H4 (cell line): ENCODE data around the gene SBK2. TPM values are rescaled to one million over a fixed set of nuclear protein-coding genes. Genes with fewer than 3 reads are reported as not detected.
A peak's percentile ranks its signal among the peaks of the same experiment; 100 is the strongest.

Experiments used
- DNase-seq: peaks from one replicate; pipeline ENCODE4 v3.0.0-alpha.2; 2015; ENCODE audit warnings: low spot score
- total RNA-seq: library from RNA; depleted of rRNA; stranded (reverse); fragments of >200 nt; shearing (Covaris generic); gene quantifications from 2 replicates; pipeline ENCODE4 v1.2.3, GENCODE V29; 2014; rRNA removed

SBK2 gene
- total RNA-seq, 1 experiment from 2014 or later: not detected

DNA sequence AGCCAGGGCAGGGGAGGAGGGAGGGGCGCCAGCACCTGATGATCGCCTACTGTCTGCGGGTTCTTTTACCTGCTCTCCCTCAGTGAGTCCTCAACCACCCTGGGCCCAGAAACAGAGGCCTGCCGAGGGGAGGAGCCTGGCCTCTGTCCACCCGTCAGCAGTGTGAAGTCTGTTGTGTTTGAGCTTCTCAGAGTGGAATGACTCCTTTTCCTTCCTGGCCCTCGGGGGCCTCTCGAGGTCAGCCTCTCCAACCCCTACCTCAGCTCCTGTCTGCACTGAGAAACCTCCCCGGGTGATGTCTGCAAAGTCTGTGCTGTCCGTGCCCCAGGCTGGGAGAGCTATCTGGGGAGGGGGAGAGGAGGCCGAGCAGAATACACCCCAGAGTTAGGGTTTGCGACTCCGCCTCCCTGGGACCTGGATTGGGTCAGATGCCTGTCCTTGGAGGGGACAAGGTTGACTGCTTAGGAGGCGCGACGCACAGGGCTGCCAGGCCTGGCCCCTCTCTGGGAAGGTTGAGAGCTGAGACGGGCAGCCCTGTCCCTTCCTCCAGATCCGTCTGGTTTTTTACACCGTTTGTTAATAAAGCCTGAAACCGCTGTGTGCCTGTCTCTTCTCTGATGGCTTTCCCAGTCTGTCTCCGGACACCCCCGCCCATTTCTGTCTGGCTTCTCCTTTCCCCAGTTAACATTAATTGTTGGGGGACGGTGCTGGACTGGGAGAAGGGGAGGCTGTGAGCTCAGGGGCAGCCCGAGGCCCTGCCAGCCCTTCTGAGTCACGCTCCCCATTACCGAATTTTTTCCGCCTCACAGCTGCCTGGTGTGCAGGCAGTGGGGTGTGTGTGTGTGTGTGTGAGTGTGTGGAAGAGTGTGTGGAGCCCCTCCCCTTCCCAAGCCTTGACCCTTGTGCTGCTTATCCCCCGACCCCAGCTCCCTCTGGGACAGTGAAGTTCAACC, 49.7 kb downstream of the SBK2 start:
- peak; percentile 96 for DNase-seq

DNA sequence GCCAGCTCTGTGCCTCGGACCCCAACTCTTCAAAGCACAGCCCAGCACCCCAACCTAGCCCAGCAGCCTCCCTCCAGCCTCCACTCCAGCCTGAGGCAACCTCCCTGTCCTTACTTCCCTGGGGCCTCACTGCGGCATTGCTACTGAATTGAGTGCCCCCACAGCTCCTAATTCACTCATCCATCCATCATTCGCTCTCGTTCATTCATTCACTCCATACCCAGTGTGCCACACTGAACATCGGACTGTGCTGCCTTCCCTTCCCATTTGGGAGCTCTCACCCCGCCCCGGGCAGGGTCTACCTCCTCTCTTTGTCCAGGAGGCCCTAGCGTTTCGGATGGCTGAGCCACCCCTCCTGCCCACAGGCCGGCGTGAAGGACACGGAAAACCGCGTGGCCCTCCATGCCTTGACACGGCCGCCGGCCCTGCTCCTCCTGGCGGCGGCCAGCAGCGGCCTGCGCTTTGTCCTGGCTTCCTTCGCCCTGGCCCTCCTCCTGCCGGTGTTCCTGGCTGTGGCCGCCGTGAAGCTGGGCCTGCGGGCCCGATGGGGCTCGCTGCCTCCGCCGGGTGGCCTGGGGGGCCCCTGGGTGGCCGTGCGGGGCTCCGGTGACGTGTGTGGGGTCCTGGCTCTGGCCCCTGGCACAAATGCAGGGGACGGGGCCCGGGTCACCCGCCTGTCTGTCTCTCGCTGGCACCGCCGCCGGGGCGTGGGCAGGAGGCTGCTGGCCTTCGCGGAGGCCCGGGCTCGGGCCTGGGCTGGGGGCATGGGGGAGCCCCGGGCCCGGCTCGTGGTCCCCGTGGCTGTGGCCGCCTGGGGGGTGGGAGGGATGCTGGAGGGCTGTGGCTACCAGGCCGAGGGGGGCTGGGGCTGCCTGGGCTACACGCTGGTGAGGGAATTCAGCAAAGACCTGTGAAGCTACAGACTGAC, 50.6 kb downstream of the SBK2 start:
- DNase-seq: no peak

DNA sequence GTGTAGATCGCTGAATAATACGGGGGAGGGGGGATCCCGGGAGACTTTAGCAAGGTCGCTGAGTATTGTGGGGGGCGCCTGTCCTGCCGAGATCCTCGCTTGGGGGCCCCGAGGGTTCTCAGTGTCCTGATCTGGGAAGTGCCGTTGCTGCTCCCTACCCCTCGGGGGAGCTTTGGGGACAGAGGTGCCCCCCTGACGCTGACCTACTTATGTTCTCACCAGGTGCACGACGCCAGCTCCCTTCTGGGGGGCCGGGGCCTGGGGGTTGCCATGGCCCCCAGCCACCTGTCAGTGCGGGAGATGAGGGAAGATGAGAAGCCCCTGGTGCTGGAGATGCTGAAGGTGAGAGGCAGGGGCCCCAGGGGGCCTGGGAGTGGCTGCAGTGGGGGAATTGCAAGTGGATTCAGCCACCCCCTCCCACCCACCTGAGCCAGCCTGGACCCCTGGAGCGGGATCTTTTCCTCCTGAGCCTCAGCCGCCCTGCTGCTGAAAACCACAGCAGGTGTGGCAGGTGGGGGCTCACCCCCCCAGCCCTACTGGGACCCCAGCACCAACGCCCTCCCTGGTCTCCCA, 51.4 kb downstream of the SBK2 start:
- no peak for DNase-seq

DNA sequence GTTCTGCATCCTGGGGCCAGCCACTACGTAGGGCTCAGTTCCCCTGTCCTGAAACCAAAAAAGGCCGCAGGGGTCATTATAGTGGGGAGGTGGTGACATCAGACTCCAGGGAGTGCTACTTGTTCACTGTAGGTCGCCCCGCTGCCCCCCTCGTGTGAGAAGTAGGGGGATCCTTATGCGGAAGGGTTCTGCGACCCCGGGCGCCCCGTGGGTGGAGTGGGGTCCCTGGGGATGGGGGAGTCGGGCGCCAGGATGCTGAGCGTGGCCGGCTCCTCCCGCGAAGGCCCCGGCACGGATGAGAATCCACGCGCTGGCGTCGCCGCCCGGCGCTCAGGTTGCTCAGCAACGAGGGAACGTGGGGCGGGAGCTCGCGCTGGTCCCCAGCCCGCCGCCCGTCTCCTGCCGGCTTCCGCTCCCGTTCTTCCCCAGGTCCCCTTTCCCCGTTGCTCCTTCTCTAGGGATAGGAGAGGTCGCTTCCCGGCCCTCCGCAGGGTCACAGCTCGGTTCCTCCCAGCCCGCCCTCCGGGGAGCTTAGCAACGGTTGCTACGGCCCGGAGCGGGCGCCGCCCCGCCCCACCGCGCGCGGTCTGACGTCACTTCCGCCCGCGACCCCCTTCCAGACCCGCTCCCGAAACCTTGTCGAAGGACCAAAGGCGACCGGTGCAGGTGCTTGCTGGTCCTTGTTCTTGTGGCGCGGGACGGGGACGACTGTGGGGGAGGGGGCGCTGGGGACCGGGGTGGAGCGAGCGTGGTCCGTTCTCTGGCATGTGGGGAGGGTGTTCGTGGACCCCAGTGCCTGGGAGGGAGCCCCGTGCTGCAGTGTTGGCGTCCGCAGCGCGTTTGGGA, 52.1 kb downstream of the SBK2 start, which contains the start of gene NAT14:
NAT14 (plus strand) TSS at position 596 of the 846 bp plus-strand sequence. CDS start 521 bp downstream, outside the sequence.
- DNase-seq: peak; percentile 74

DNA sequence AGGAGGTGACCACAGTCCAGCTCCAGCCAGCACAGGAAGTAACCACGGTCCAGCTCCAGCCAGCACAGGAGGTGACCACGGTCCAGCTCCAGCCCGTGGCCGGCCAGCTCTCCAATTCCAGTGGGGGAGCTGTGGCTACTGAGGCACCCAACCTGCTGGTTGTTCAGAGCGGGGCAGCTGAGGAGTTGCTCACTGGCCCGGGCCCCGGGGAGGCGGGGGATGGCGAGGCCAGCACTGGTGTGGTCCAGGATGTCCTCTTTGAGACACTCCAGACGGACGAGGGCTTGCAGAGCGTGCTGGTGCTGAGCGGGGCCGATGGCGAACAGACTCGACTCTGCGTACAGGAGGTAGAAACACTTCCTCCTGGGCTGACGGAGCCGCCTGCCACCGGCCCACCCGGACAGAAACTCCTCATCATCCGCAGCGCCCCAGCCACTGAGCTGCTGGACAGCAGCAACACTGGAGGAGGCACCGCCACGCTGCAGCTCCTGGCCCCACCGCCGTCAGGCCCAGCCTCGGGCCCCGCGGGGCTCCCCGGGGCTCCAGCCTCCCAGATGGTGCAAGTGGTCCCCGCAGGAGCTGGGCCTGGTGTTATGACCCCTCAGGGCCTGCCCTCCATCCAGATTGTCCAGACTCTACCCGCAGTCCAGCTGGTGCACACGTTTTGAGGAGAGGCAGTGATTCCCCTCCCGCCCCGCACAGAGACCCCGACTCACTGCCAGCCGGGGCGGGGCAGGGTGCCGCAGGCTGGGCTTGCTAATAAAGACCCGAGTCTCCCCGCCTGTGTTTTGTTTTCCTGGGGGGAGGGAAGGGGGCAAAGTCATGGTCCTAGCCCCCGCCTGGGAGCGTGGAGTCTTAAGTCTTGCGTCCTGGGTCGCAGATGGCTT, 53.0 kb downstream of the SBK2 start:
- no peak for DNase-seq

DNA sequence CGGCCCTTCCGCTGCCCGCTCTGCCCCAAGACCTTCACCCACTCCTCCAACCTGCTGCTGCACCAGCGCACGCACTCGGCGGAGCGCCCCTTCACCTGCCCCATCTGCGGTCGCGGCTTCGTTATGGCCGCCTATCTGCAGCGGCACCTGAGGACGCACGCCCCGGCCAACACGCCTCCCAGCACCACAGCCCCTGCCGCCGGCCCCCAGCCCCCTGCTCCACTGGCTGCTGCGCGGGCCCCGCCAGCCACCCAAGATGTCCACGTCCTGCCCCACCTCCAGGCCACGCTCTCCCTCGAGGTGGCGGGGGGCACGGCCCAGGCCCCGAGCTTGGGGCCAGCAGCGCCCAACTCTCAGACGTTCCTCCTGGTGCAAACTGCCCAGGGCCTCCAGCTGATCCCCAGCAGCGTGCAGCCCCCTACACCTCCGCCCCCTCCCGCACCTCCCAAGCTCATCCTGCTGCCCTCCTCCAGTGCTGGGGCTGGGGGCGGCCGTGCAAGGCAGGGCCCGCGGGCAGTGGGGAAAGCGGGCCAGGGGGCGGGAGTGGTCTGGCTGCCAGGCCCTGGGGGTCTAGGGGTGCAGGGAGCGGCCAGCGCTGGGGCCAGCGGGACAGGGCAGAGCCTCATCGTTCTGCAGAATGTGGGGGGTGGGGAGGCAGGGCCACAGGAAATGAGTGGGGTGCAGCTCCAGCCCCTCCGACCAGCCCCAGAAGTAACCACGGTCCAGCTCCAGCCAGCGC, 53.8 kb downstream of the SBK2 start:
- no peak for DNase-seq

DNA sequence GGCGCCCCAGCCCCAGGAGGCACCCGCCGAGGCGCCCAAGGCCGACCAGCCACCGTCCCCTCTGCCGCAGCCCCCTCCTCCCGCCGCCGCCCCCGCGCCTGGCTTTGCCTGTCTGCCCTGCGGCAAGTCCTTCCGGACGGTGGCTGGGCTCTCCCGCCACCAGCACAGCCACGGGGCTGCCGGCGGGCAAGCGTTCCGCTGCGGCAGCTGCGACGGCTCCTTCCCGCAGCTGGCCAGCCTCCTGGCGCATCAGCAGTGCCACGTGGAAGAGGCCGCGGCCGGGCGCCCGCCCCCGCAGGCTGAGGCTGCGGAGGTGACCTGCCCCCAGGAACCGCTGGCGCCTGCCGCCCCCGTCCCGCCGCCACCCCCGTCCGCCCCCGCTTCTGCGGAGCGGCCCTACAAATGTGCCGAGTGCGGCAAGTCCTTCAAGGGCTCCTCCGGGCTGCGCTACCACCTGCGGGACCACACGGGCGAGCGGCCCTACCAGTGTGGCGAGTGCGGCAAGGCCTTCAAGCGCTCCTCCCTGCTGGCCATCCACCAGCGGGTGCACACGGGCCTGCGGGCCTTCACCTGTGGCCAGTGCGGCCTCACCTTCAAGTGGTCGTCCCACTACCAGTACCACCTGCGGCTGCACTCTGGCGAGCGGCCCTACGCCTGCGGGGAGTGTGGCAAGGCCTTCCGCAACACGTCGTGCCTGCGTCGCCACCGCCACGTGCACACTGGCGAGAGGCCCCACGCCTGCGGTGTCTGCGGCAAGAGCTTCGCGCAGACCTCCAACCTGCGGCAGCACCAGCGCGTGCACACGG, 54.6 kb downstream of the SBK2 start:
- no peak for DNase-seq

DNA sequence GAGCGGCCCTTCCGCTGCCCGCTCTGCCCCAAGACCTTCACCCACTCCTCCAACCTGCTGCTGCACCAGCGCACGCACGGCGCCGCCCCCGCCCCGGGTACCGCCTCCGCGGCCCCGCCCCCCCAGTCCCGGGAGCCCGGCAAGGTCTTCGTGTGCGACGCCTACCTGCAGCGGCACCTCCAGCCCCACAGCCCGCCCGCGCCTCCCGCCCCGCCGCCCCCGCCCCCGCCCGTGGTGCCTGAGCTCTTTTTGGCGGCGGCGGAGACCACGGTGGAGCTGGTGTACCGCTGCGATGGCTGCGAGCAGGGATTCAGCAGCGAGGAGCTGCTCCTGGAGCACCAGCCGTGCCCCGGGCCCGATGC, 55.2 kb downstream of the SBK2 start:
- no peak for DNase-seq

DNA sequence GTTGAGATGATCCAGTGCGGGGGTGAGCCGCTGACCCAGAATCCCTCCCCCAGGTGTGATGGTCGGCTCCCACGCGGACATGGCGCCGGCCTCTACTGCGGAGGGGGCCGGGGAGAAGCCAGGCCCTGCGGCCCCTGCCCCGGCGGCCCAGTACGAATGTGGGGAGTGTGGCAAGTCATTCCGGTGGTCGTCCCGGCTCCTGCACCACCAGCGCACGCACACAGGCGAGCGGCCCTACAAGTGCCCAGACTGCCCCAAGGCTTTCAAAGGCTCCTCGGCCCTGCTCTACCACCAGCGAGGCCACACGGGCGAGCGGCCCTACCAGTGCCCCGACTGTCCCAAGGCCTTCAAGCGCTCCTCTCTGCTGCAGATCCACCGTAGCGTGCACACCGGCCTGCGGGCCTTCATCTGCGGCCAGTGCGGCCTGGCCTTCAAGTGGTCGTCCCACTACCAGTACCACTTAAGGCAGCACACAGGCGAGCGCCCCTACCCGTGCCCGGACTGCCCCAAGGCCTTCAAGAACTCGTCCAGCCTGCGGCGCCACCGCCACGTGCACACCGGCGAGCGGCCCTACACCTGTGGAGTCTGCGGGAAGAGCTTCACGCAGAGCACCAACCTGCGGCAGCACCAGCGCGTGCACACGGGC, 55.7 kb downstream of the SBK2 start:
- no peak for DNase-seq

DNA sequence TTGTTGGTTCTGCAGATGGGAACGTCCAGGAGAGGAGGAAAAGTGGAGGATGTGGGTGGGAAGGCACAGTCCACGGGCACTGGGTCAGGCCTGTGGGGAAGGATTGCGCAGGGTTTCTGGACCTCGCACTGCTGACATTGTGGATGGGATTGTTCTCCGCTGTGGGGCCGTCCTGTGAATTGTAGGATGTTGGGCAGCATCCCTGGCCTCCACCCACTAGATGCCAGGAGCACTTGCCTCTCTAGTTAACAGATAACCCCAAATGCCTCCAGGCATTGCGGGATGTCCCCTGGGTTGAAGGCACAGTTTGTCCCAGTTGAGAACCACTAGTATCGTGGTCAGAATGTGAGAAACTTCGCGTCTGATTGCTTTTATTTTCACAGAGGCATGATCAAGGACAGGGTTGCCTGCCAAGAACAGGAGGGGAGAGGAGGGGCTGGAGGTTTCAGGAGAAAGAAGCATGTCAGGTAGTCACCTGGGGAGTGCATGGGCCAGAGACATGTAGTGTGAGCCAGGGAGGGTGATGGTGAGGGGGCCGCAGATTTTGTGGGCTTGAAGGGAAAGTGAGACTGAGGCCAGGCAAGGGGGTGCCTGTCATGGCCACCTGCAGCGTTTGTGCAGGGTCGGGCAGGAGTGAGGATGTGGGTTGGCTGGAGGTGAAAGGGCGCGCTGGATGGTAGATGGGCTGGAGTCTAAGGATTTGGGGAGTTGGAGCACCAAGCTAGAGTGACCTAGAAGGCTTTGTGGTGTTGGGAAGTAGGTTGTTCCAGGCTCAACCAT, 57.3 kb downstream of the SBK2 start:
- DNase-seq: no peak

DNA sequence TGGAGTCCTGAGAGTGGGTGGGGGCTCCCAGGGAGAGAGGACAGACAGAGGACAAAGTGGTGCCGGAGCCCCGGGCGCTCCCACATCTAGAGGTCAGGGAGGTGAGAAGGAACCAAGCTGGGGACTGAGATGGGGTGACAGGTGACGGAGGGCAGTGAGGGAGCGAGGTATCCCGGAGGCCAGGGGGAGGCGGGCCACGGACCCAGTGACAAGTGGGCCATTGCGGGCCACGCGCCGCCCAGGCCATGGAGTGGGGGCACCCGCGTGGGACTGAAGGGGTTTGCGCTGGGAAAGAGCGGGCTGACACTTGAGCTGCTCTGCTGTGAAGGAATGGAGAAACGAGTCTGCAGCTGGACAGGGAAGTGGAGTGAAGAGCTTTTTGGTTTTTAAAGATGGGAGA, 57.9 kb downstream of the SBK2 start:
- DNase-seq: no peak

Other genes starting within 250 kb of the SBK2 start
- not detected in 2 replicates for gene TMEM150B, start 211.8 kb downstream of the SBK2 start, total RNA-seq
- gene KMT5C, start 197.3 kb downstream of the SBK2 start, total RNA-seq: 5.4 and 7.9 TPM in 2 replicates
- 0.95 TPM in 1 of 2 replicates, not detected in the other for gene COX6B2, start 182.4 kb downstream of the SBK2 start, total RNA-seq
- gene GARIN5B, start 173.9 kb downstream of the SBK2 start, total RNA-seq: not detected in 2 replicates
- 1.4 and 1.8 TPM in 2 replicates for gene IL11, start 166.7 kb downstream of the SBK2 start, total RNA-seq
- gene TMEM190, start 160.3 kb downstream of the SBK2 start, total RNA-seq: not detected in 2 replicates
- not detected in 2 replicates for gene TMEM238, start 152.8 kb downstream of the SBK2 start, total RNA-seq
- gene RPL28, start 151.2 kb downstream of the SBK2 start, total RNA-seq: 1,100 and 1,282 TPM in 2 replicates
- gene UBE2S, start 129.3 kb downstream of the SBK2 start, total RNA-seq: 284 and 324 TPM in 2 replicates
- gene SHISA7, start 93.8 kb downstream of the SBK2 start, total RNA-seq: not detected in 2 replicates
- gene ISOC2, start 75.5 kb downstream of the SBK2 start, total RNA-seq: 187 and 279 TPM in 2 replicates
- gene C19orf85, start 72.4 kb downstream of the SBK2 start, total RNA-seq: not detected in 2 replicates
- 1.4 and 3.9 TPM in 2 replicates for gene ZNF628, start 60.5 kb downstream of the SBK2 start, total RNA-seq
- gene NAT14, start 51.9 kb downstream of the SBK2 start, total RNA-seq: 28.0 and 28.9 TPM in 2 replicates
- 0.23 and 0.29 TPM in 2 replicates for gene SSC5D, start 48.7 kb downstream of the SBK2 start, total RNA-seq
- gene SBK3, start 8.4 kb upstream of the SBK2 start, total RNA-seq: not detected in 2 replicates
- 2.5 and 4.6 TPM in 2 replicates for gene ZNF579, start 43.7 kb upstream of the SBK2 start, total RNA-seq
- 5.1 and 7.8 TPM in 2 replicates for gene FIZ1, start 62.4 kb upstream of the SBK2 start, total RNA-seq
- gene ZNF524, start 63.2 kb upstream of the SBK2 start, total RNA-seq: 16.7 and 21.9 TPM in 2 replicates
- gene ZNF865, start 68.5 kb upstream of the SBK2 start, total RNA-seq: 1.0 TPM in 2 replicates
- 5.2 and 7.2 TPM in 2 replicates for gene ZNF784, start 87.4 kb upstream of the SBK2 start, total RNA-seq
- gene ZNF580, start 103.9 kb upstream of the SBK2 start, total RNA-seq: 9.6 and 19.2 TPM in 2 replicates
- gene ZNF581, start 106.5 kb upstream of the SBK2 start, total RNA-seq: 28.9 and 29.5 TPM in 2 replicates
- gene CCDC106, start 111.1 kb upstream of the SBK2 start, total RNA-seq: 0.45 and 2.4 TPM in 2 replicates
- gene U2AF2, start 117.9 kb upstream of the SBK2 start, total RNA-seq: 95.5 and 121 TPM in 2 replicates
- gene EPN1, start 138.1 kb upstream of the SBK2 start, total RNA-seq: 43.6 and 59.6 TPM in 2 replicates
- gene NLRP9, start 201.3 kb upstream of the SBK2 start, total RNA-seq: not detected in 2 replicates
- 7.7 and 12.4 TPM in 2 replicates for gene RFPL4A, start 222.0 kb upstream of the SBK2 start, total RNA-seq
- gene RFPL4AL1, start 232.0 kb upstream of the SBK2 start, total RNA-seq: 1.8 TPM in 1 of 2 replicates, not detected in the other